Measurements from ENCODE around the gene UBE4B.
A peak's percentile ranks its signal among the peaks of the same experiment; 100 is the strongest.
"Not testable (repeated sequence)": the region's sequence is repeated elsewhere in the genome, so short reads cannot be mapped to it uniquely, and the experiment has no call there.

UBE4B gene

DNA sequence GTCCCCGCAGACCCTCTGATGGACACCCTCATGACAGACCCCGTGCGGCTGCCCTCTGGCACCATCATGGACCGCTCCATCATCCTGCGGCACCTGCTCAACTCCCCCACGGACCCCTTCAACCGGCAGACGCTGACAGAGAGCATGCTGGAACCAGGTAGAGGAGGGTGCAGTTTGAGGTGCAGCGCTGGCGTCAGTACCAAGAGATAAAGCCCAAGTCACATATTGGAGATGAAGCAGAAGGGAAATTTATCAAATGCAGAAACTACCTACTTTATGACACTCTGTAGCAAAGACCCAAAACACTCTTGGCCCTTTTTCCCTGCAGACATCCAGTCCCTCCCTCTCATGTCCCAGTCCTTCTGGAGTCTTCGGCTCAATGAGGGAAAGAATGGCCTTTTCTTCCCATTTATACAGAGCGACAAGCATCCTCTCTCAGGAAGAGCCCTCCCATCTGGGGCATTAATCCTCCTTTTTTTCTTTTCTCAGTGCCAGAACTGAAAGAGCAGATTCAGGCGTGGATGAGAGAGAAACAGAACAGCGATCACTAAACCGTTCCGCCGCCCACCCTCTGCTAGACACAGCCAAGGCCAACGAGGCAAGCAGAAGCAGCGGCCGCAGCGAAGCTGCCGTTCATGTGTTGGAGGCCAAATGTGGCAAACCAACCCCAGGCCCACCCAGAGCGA lies 146.8 kb downstream of the UBE4B start:
- DNase-seq, result no peak

- no peak for DNase-seq
Observed at GRCh38 chr1:10181154-10181553, 148.4 kb downstream of the UBE4B start.

DNA sequence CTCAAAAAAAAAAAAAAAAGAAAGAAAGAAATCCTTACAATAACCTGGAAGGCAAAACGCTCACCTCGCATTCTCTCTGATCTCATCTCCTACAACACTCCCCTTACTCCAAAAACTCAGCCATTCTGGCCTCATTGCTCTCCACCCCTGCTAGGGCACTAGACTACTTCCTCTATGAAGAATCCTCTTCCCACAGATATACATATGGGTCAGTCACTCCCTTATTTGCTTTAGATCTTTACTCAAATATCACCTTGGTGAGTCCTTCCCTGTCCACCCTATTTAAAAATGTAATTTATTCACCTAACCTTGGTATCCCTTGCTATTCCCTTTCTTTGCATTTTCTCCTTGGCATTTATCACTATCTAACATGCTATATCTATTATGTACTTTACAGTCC lies 153.0 kb downstream of the UBE4B start:
- no peak for DNase-seq

DNA sequence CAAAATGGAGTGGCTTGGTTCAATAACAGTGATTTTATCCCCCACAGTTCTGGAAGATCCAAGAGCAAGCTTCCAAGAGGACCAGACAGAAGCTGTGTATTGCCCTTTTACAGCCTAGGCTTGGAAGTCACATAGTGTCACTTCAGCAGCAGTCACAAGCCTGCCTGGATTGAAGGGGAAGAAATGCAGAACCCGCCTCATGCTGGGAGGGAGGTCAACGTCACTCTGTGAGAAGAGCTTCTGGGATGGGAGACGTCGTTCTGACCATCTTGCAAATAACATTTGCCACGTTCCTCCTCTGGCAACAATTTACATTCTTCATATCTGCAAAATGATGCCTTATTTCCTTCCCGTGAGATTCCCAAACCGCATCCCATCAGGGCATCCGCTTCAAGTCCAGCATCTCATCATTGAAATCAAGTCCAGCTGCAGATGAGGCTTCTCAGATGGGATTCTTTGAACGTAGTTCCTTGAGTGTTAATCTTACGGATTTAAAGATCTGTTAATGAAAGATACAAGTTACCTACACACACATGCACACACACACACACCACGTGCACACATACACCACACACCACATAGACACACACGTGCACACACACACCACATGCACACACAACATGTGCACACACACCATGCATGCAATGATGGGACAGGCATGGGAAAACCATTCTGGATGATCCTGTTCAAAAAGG lies 153.7 kb downstream of the UBE4B start:
- DNase-seq, result no peak

GRCh38 chr1:10187026-10187334 lies 154.2 kb downstream of the UBE4B start:
- DNase-seq, result no peak

- DNase-seq, result no peak
Observed at GRCh38 chr1:10188133-10188650, 155.4 kb downstream of the UBE4B start.

GRCh38 chr1:10189659-10190058 lies 156.9 kb downstream of the UBE4B start:
- DNase-seq, result no peak

DNA sequence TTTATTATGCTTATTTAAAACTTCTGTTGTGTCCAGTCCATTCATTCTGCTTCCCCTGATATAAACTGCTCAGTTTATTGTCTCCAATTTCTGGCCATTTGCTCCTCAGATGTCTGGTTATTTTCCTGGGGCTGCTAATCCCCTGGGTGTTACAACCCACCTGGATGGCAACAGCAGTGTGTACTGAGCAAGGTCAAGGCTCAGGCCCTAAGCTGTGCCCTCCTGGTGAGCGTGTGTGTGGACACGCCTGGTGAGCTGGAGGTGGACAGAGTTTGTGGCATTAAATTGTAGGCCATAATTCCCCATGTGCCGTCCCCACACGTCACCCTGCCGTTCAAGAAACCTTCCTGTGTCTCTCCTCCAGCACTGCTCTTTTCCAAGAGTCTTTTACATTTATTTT lies 159.5 kb downstream of the UBE4B start:
- no peak for DNase-seq

- no peak for DNase-seq
Observed at GRCh38 chr1:10193288-10193687, 160.5 kb downstream of the UBE4B start.

DNA sequence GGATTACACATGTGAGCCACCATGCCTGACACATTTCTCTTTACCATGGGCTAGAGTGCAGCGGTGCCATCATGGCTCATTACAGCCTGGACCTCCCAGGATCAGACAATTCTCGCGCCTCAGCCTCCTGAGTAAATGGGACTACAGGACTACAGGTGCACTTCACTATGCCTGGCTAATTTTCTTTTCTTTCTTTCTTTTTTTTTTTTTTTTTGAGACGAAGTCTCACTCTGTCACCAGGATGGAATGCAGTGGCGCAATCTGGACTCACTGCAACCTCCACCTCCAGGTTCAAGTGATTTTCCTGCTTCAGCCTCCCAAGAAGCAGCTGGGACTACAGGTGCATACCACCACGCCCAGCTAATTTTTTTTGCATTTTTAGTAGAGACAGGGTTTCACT lies 162.8 kb downstream of the UBE4B start:
- DNase-seq, result no peak

GRCh38 chr1:10196976-10197375 lies 164.2 kb downstream of the UBE4B start:
- no peak for DNase-seq

GRCh38 chr1:10200620-10201019 lies 167.9 kb downstream of the UBE4B start:
- no peak for DNase-seq

DNA sequence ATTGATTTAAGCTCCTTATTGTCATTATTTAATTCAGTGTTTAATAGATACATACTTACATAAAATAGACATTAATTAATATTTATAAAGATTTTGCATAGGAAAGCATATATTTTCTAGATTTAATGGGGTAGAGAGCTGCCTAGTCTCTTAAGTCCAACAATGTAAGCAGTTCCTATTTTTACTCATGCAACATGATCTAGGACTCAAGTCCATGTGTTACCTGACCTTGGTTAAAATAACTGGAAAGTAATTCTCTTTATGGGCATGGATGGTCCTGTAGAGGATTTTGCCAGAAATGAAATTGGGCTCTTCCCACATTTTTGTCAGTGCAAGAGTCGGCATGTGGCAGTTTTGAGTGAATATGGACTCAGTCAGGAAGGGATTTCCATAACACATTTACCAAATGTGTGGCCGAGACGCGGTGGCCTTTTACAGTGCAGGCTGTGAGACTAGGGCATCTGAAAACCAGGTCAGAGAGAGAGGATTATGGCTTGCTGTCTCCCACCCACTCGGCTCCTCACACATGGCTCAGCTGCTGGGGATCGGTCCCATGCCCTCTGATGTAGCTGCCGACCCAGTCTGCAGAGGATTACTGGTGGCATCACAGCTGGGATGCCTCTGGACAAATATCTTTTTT lies 171.4 kb downstream of the UBE4B start:
- no peak for DNase-seq

- not testable (repeated sequence) for DNase-seq
Observed at GRCh38 chr1:10205206-10205605, 172.4 kb downstream of the UBE4B start.

- DNase-seq, result no peak
Observed at GRCh38 chr1:10207810-10208209, 175.1 kb downstream of the UBE4B start.

- DNase-seq, result peak; percentile 28
Observed at GRCh38 chr1:10208537-10208936, 175.8 kb downstream of the UBE4B start.

DNA sequence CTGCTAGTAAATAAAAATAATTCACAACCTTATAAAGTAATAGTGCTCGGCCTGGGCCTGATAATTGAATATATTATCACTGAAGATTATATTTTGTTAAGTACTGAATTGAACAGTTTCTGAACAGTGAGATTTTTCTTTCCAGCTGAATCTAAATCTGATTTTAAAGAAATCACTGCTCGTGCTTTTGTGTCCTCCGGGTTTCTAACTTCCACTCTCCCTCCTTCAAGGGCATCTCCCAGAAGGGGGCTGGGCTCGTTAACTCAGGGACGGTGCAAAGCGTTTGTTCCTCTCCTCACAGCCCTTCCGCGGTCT lies 176.8 kb downstream of the UBE4B start:
- DNase-seq, result no peak

DNA sequence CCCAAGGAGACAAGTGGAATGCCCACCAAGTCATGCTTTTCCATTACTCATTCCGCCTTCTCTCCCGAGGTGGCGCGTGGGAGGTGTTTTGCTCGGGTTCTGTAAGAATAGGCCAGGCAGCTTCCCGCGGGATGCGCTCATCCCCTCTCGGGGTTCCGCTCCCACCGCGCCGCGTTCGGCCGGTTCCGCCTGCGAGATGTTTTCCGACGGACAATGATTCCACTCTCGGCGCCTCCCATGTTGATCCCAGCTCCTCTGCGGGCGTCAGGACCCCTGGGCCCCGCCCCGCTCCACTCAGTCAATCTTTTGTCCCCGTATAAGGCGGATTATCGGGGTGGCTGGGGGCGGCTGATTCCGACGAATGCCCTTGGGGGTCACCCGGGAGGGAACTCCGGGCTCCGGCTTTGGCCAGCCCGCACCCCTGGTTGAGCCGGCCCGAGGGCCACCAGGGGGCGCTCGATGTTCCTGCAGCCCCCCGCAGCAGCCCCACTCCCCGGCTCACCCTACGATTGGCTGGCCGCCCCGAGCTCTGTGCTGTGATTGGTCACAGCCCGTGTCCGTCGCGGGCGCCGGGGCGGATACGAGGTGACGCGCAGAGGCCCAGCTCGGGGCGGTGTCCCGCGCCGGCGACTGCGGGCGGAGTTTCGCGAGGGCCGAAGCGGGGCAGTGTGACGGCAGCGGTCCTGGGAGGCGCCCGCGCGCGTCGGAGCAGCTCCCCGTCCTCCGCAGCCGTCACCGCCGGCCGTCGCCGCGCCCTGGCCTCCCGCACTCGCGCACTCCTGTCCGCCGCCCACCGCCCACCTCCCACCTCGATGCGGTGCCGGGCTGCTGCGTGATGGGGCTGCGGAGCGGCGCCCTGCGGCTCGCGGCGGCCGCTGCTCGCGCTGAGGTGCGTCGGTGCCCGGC lies 177.4 kb downstream of the UBE4B start, which contains the start of gene KIF1B:
Gene KIF1B, plus strand, starts transcription at position 666 of the 906 bp plus-strand sequence. CDS start 21,759 bp downstream, outside the sequence.
- peak; percentile 96 for DNase-seq

DNA sequence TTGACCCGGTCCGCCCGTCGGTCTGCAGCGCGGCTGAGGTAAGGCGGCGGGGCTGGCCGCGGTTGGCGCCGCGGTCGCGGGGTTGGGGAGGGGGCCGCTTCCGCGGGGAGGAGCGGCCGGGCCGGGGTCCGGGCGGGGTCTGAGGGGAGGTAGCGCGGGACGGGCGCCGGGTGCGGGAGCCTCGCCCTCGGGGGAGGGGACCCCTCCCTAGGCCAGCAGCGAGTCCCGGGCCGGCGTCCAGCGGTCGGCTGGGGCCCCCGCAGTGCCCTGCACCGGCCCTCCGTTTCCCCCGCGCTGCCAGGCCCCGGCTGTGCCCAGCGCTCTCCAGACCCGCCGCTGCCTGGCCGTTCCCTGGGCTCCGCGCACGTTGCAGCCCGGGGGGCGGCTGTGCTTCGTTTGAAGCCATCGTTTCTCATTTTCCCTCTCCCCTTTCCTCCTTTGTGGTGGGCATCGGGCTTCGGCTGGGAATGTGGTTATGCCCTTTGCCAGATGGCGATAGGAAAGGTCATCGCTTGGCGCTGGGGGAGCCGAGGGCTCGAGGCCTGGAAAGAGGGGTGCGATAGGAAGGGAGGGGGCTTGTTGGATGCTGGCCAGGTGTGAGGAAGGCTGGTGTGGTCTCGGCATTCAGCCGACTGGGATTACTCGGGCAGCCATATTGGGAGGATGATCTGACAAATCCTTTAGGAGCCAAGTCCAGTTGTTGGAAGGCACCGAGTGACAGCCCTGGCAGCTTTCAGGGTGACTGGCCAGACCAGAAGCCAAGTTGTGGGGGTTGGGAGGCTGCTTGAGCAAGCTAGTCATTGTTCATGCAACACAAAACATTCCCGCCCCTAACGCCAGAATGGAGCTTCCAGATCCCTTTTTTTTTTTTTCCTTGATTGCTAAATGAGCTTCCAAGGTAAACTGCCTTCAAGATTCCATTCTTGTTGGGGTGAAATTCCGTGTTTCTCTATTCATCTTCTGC lies 178.4 kb downstream of the UBE4B start:
- DNase-seq, result peak; percentile 44

DNA sequence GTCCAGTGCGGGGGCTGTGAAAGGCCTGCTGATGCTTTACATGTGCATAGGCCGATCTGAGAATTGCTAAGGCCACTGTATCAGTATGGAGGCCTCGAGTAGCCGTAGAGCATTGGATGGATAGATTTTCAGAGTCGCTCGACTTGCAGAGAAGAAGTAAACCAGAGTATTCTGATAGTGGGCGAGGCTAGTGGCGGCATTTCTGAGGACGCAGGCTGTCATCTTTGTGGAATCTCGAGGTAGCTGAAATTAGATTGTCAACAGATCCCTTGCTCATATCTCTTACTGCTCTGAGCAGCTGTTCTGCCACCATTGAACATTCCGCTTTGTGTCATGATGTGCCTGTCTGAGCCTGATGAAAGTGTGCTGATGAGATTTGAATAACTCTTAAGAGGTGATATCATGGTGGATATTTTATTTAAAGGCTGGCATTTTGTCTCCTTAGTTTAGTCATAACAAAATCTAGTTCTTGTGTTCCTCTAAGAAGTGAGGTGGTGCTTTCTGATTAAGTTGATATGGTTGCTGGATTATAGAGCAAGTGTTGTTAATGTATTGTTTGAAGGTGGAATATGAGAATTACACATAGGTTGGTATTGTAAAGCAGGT lies 179.2 kb downstream of the UBE4B start:
- DNase-seq, result no peak

DNA sequence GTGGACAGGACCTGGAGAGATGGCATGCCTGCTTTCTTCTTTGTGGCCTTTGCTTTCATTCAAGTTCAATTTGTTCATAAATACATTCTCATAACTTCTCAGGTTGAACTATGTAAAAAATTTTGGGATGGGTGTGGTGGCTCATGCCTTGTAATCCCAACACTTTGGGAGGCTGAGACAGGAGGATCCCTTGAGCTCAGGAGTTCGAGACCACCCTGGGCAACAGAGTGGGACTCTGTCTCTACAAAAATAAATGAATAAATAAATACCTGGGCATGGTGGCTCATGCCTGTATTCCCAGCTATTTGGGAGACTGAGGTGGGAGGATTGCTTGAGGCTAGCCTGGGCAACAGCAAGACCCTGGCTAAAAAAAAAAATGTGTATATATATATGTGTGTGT lies 179.7 kb downstream of the UBE4B start:
- no peak for DNase-seq
